CD1c-positive myeloid dendritic cell (primary cell): ENCODE results near the gene FAM81B.

Experiments
- DNase-seq: peaks from one replicate; pipeline ENCODE4 v3.0.0-alpha.2; 2016; ENCODE audit errors: extremely low spot score

The FAM81B gene

DNA sequence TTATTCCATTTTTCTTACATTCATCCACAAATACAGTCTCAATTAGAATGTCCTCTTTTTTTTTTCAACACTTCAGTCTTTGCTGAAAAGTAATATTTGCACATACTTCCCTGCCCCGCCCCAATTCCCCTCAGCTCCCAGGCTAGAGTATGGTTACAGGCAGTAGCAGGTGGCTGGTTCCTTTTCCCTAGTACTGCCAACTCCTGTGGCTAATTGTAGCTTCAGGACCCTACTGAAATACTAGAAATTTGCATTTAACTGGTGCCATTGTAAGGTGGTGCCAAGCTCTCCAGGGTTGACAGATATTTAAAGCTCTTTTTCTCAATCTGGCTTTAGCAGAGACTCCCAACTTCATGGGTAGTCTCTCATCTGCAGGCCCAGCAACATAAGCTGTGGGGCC is 80.3 kb downstream of the FAM81B start:
- no peak for DNase-seq

- DNase-seq, result no peak
Observed at GRCh38 chr5:95471942-95472341, 80.8 kb downstream of the FAM81B start.

DNA sequence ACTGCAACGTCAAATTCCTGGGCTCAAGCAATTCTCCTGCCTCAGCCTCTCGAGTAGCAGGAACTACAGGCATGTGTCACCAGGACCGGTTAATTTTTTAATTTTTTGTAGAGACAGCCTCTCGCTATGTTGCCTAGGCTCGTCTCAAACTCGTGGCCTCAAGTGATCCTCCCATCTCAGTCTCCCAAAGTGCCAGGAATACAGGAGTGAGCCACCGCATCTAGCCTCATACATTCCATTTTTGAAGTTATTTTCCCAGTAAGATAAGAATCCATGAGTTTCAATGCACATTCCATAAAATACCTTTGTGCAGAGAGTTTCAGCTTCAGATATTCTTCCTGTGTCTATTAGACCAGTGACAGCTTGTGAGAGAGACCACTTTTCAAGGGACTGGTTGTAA is 93.3 kb downstream of the FAM81B start:
- DNase-seq, result no peak

- DNase-seq, result no peak
Observed at GRCh38 chr5:95486191-95486590, 95.0 kb downstream of the FAM81B start.

- DNase-seq, result no peak
Observed at GRCh38 chr5:95487880-95488279, 96.7 kb downstream of the FAM81B start.
